ENCODE data around the gene KAZN. TPM values are rescaled to one million over a fixed set of nuclear protein-coding genes. Genes with fewer than 3 reads are reported as not detected.

The KAZN gene
- total RNA-seq, 3 donors from 2014 or later: 12.2 to 16.4 (median 16.2) TPM

- Histone ChIP-seq H3K9me3 (no peaks in the 10 kb centered on the region), H3K36me3 (no peaks in the 10 kb centered on the region), H3K27me3 (no peaks in the 10 kb centered on the region), H3K4me1 (no peaks in the 10 kb centered on the region), H3K4me3 (no peak overlapping the region), H3K27ac (peak overlapping the region in 1 of 2 donors; percentile 11)
- no peak for DNase-seq (ENCODE audit: low spot score in 2 of 2)
- TF ChIP-seq CTCF (IDR thresholded peaks at IDR 0.05): no peak
- no peak for TF ChIP-seq POLR2A (IDR thresholded peaks at IDR 0.05)
- TF ChIP-seq POLR2AphosphoS5 (IDR thresholded peaks at IDR 0.05): no peak
- intact Hi-C loops (cut with DNase I; ENCODE audit: low total_unique reads): loop anchor here (10.0 kb wide), 1 partner anchor 1963 kb away; no protein-coding TSS in a partner anchor
Observed at GRCh38 chr1:15141935-15142539, 543.6 kb downstream of the KAZN start.

- H3K4me1 ChIP-seq: no peaks in the 10 kb centered on the region
- H3K9me3 ChIP-seq: no peaks in the 10 kb centered on the region
- no peaks in the 10 kb centered on the region for H3K27me3 ChIP-seq
- intact Hi-C loops (cut with DNase I; ENCODE audit: low total_unique reads): loop anchor here (10.0 kb wide), 1 partner anchor 1959 kb away; no protein-coding TSS in a partner anchor
- no peak overlapping the region for H3K27ac ChIP-seq
- TF ChIP-seq CTCF (IDR thresholded peaks at IDR 0.05) (no peak), POLR2A (IDR thresholded peaks at IDR 0.05) (no peak), POLR2AphosphoS5 (IDR thresholded peaks at IDR 0.05) (no peak)
- H3K4me3 ChIP-seq: no peak overlapping the region
- H3K36me3 ChIP-seq: no peaks in the 10 kb centered on the region
- DNase-seq (ENCODE audit: low spot score in 2 of 2): no peak
Observed at GRCh38 chr1:15145327-15145726, 546.8 kb downstream of the KAZN start.

GRCh38 chr1:15146142-15146680 is 547.7 kb downstream of the KAZN start:
- no peak overlapping the region for H3K4me3 ChIP-seq
- H3K36me3 ChIP-seq: no peaks in the 10 kb centered on the region
- intact Hi-C loops (cut with DNase I; ENCODE audit: low total_unique reads): loop anchor here (10.0 kb wide), 1 partner anchor 1959 kb away; no protein-coding TSS in a partner anchor
- DNase-seq (ENCODE audit: low spot score in 2 of 2): no peak
- H3K9me3 ChIP-seq: no peaks in the 10 kb centered on the region
- H3K27me3 ChIP-seq: no peaks in the 10 kb centered on the region
- H3K27ac ChIP-seq: no peak overlapping the region
- no peaks in the 10 kb centered on the region for H3K4me1 ChIP-seq
- TF ChIP-seq POLR2AphosphoS5 (IDR thresholded peaks at IDR 0.05): no peak

- H3K4me1 ChIP-seq: no peaks in the 10 kb centered on the region
- H3K4me3 ChIP-seq: no peak overlapping the region
- no peaks in the 10 kb centered on the region for H3K9me3 ChIP-seq
- no peaks in the 10 kb centered on the region for H3K27me3 ChIP-seq
- no peak overlapping the region for H3K27ac ChIP-seq
- no peak for DNase-seq (ENCODE audit: low spot score in 2 of 2)
- intact Hi-C loops (cut with DNase I; ENCODE audit: low total_unique reads): loop anchor here (10.0 kb wide), 1 partner anchor 1958 kb away; no protein-coding TSS in a partner anchor
- no peaks in the 10 kb centered on the region for H3K36me3 ChIP-seq
- TF ChIP-seq CTCF (IDR thresholded peaks at IDR 0.05): no peak
- no peak for TF ChIP-seq POLR2A (IDR thresholded peaks at IDR 0.05)
- TF ChIP-seq POLR2AphosphoS5 (IDR thresholded peaks at IDR 0.05): no peak
Observed at GRCh38 chr1:15146971-15147376, 548.5 kb downstream of the KAZN start.

- no peak overlapping the region for H3K4me3 ChIP-seq
- intact Hi-C loops (cut with DNase I; ENCODE audit: low total_unique reads): loop anchor here (2.0 to 10.0 kb wide), 2 partner anchors 15 to 1957 kb away; no protein-coding TSS in a partner anchor
- no peak overlapping the region for H3K27ac ChIP-seq
- no peak for DNase-seq (ENCODE audit: low spot score in 2 of 2)
- TF ChIP-seq CTCF (IDR thresholded peaks at IDR 0.05) (no peak), POLR2A (IDR thresholded peaks at IDR 0.05) (no peak), POLR2AphosphoS5 (IDR thresholded peaks at IDR 0.05) (no peak)
- H3K27me3 ChIP-seq: no peaks in the 10 kb centered on the region
- H3K4me1 ChIP-seq: no peaks in the 10 kb centered on the region
- H3K36me3 ChIP-seq: no peaks in the 10 kb centered on the region
- no peaks in the 10 kb centered on the region for H3K9me3 ChIP-seq
Observed at GRCh38 chr1:15148004-15148403, 549.5 kb downstream of the KAZN start.
